ENCODE results near the gene PDE6A.
"Not testable (repeated sequence)": the region's sequence is repeated elsewhere in the genome, so short reads cannot be mapped to it uniquely, and the experiment has no call there.

PDE6A gene

GRCh38 chr5:149894237-149894636 is 50.4 kb downstream of the PDE6A start:
- DNase-seq (ENCODE audit: low read depth), result no peak

GRCh38 chr5:149893403-149893931 is 51.1 kb downstream of the PDE6A start:
- no peak for DNase-seq (ENCODE audit: low read depth)

GRCh38 chr5:149892594-149892993 is 52.0 kb downstream of the PDE6A start:
- DNase-seq (ENCODE audit: low read depth), result no peak

- no peak for DNase-seq (ENCODE audit: low read depth)
Observed at GRCh38 chr5:149888280-149888679, 56.3 kb downstream of the PDE6A start.

GRCh38 chr5:149887622-149888183 is 56.9 kb downstream of the PDE6A start:
- peak; percentile 86 for DNase-seq (ENCODE audit: low read depth)

- no peak for DNase-seq (ENCODE audit: low read depth)
Observed at GRCh38 chr5:149886692-149887470, 57.7 kb downstream of the PDE6A start.

GRCh38 chr5:149886060-149886459 is 58.5 kb downstream of the PDE6A start:
- peak; percentile 54 for DNase-seq (ENCODE audit: low read depth)

GRCh38 chr5:149885513-149885912 is 59.1 kb downstream of the PDE6A start:
- DNase-seq (ENCODE audit: low read depth), result no peak

GRCh38 chr5:149883550-149883949 is 61.0 kb downstream of the PDE6A start:
- no peak for DNase-seq (ENCODE audit: low read depth)

GRCh38 chr5:149882633-149883032 is 62.0 kb downstream of the PDE6A start:
- DNase-seq (ENCODE audit: low read depth), result not testable (repeated sequence)

GRCh38 chr5:149881874-149882273 is 62.7 kb downstream of the PDE6A start:
- DNase-seq (ENCODE audit: low read depth), result no peak

GRCh38 chr5:149881069-149881622 is 63.4 kb downstream of the PDE6A start:
- no peak for DNase-seq (ENCODE audit: low read depth)

GRCh38 chr5:149879593-149879992 is 65.0 kb downstream of the PDE6A start:
- DNase-seq (ENCODE audit: low read depth), result not testable (repeated sequence)

- DNase-seq (ENCODE audit: low read depth), result no peak
Observed at GRCh38 chr5:149878371-149878770, 66.2 kb downstream of the PDE6A start.

- no peak for DNase-seq (ENCODE audit: low read depth)
Observed at GRCh38 chr5:149873896-149874295, 70.7 kb downstream of the PDE6A start.

- no peak for DNase-seq (ENCODE audit: low read depth)
Observed at GRCh38 chr5:149872351-149873040, 72.1 kb downstream of the PDE6A start.

- no peak for DNase-seq (ENCODE audit: low read depth)
Observed at GRCh38 chr5:149871471-149871870, 73.1 kb downstream of the PDE6A start.

GRCh38 chr5:149870697-149871096 is 73.9 kb downstream of the PDE6A start:
- no peak for DNase-seq (ENCODE audit: low read depth)

GRCh38 chr5:149870232-149870631 is 74.4 kb downstream of the PDE6A start:
- no peak for DNase-seq (ENCODE audit: low read depth)

- no peak for DNase-seq (ENCODE audit: low read depth)
Observed at GRCh38 chr5:149869411-149869821, 75.2 kb downstream of the PDE6A start.

- no peak for DNase-seq (ENCODE audit: low read depth)
Observed at GRCh38 chr5:149865746-149866145, 78.8 kb downstream of the PDE6A start.

- DNase-seq (ENCODE audit: low read depth), result no peak
Observed at GRCh38 chr5:149863830-149864229, 80.8 kb downstream of the PDE6A start.

- no peak for DNase-seq (ENCODE audit: low read depth)
Observed at GRCh38 chr5:149863176-149863575, 81.4 kb downstream of the PDE6A start.
